SW480 (cell line): ENCODE data around the gene TCF7L2.

Experiments used
- DNase-seq: peaks from one replicate; pipeline ENCODE4 v3.0.0-alpha.2; 2016; ENCODE audit warnings: low spot score

TCF7L2 gene

DNA sequence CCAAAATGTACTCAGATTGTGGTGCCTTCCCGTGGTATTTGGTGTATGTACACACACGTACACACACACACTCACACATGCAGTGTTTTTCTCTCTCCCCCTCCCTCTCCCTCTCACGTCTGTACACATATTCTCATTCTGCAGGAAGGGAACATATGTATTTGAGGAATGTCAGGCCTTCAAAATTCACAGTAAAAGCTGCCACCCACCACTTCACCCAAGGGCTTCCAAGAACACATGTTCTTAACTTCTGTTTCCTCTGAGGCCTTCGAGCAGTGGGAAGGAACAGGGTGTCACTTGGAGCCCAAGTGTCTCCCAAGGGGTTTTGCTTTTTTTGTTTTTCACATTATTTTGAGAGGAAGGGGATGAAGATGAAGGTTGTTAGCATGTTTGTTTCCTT, 198.9 kb downstream of the TCF7L2 start:
- no peak for DNase-seq

DNA sequence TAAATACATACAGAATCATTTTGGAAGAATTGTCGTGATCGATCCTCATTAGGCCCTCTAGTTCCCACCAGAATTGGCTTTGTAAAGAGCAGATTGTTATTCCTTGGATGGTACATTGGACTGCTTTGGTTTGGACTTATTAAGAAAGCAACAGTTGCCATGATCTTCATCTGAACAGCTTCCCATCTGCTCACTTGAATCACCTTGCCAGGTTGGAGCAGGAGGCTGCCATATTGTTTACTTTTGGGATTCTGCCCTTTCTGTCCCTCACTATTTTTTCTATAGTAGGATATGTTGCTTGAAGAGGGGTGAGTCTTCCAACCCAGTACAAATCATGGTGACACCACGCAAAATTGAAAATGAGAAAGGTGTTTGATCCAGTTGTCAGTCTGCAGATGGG, 199.6 kb downstream of the TCF7L2 start:
- DNase-seq: no peak

DNA sequence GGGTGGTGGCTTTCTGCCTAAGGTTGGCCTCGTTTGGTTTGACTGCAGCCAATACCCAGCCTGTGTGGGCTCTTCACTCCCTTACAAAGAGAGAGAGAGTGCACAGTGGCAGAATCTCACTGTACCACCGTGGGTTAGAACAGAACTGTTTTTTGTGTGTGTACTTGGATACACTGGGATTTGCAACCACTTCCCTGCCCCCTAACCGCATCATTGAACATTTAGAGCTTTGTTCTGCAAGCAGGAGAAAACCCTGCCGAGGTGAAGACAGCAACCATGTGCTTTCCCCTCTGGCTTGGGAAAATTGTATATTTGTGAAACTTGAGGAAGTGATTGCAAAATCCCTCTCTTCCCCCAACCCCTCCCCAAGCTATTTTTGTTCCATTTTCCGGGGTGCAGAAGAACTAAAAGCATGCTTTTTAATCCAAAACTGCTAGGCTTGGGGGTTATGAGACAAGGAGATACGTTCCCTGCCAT, 201.2 kb downstream of the TCF7L2 start:
- DNase-seq: no peak

DNA sequence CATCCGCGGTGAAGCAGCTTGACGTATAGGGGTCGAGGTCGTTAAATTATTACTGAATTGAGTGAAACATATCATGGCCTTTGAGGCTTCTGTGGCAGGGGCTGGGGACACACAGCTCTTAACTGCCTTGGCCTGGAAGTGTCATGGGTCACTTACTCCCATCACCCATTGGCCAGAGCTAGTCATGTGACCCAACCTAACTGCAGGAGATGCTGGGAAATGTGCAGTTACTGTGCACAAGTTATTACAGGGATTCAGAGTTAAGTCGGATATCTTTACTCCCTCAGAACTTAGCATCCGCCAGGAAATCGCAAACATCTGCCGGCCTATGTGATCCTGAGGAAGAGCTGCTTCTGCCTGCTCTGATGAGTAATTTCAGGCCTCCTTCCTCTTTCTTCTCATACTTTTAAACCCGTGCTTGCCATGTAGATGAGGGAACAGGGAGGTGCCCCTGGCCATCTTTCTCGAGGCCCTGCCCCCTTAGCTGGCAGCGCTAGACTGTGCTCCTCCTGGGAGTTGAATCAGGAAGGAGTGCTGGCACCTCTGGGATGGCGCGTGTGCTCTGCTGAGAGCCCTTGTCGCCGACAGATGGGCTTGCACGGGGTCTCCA, 203.6 kb downstream of the TCF7L2 start:
- no peak for DNase-seq

DNA sequence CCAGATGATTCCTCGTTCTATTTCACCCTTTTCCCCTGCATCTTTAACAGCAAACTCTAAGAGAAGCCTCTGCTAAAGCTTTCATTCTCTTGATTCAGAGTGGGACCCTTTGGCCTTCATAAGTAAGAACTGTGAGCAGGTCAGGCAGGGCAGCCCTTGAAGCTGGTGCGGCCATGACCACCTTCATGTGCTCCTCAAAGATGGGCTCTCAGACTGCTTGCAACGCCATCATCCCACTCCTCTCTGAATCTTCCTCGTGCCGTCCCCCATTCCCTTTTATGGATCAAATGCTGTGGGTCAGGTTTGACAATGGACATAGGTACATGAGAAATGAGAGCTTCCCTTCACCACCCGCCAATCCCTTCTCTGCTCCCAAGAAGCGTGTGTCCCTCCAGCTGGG, 207.4 kb downstream of the TCF7L2 start:
- no peak for DNase-seq

DNA sequence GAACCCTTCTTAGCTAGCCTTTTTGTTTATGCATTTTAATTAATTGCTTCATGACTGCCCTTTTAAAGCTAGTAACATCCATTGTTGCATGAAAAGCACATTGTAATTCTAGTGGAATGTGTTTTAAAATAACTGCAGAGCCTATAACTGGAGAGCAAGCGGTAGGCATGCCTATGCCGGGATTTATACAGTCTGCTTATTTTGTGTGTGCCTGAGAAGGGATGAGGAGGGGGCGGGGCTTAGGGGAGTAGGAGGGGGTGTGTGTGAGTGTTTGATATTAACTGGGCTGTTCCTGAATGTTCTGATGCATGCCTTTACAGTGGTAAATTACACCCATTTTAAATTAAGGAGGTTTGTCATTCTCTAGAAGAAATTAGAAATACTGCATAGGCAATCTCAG, 208.1 kb downstream of the TCF7L2 start:
- DNase-seq: no peak

DNA sequence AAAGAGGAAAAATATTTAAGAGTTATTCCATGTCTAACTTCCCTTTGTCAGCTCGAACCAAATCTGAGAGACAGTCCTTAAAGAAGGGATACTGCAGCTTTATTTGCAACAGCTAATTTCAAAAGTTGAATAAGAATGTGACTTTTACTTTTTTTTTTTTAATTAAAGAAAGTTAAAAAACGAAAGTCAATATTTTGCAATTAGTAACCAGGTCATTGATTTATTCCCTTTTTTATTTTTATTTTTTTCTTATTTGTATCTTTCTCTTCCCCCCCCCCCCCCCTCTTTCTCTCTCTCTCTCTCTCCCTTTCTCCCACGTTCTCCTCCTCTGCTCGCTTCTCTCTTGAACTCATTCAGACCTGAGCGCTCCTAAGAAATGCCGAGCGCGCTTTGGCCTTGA, 209.5 kb downstream of the TCF7L2 start:
- no peak for DNase-seq

DNA sequence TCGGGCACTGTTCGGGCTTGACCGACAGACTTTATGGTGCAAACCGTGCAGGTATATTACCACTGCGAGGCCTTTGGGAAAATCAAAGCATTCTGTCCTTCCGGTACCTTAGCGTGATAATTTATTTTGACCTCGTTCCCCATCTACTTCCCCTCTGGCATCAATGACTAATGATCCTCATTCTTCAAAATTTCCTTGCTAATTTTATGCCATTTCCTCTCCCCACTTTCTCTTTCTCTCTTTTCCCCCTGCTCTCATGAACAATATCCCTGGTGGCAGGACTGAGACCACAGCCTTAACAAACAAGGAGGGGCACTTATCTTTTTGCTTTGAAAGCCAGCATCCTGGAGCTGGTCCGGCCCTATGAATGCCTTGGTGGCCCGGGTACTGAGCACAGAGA, 210.6 kb downstream of the TCF7L2 start:
- DNase-seq: no peak

DNA sequence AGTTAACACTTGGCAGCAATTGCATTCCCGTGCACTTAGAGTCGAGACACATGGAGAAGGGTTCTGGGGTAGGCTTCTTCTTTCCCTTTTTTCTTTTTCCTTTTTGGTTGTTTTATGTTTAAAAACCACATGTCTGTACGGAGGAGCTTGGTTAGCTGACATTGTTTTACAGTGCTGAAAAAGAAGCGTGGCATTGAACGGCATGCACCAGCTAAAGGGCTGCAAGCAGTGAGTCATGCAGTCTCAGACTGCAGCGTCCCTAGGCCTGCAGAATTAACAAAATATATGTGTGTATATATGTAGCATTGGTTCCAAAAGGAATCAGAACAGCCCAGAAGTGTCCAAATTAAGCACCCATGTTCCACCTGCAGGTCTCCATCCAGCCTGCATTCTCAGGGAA, 211.0 kb downstream of the TCF7L2 start:
- DNase-seq: no peak

DNA sequence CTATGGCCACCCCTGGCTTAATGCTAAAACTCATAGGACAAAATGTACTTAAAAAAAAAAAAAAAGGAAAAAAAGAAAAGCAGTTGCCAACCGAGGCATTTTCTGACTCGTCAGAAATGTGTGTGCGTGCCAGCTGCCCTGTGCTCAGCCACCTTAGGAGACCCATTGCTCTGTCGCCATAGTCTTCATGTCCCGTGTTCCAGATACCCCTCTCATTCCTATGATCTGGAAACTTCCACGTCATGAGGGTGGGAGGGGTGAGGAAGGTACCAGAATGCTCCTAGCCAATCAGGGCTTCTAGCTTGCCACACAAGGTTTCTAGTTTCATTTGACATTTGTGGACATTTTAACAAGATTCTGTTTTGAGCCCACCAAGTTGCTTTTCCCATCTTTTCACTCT, 212.9 kb downstream of the TCF7L2 start:
- DNase-seq: no peak

DNA sequence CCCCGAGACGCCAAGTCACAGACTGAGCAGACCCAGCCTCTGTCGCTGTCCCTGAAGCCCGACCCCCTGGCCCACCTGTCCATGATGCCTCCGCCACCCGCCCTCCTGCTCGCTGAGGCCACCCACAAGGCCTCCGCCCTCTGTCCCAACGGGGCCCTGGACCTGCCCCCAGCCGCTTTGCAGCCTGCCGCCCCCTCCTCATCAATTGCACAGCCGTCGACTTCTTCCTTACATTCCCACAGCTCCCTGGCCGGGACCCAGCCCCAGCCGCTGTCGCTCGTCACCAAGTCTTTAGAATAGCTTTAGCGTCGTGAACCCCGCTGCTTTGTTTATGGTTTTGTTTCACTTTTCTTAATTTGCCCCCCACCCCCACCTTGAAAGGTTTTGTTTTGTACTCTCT, 215.6 kb downstream of the TCF7L2 start:
- no peak for DNase-seq

DNA sequence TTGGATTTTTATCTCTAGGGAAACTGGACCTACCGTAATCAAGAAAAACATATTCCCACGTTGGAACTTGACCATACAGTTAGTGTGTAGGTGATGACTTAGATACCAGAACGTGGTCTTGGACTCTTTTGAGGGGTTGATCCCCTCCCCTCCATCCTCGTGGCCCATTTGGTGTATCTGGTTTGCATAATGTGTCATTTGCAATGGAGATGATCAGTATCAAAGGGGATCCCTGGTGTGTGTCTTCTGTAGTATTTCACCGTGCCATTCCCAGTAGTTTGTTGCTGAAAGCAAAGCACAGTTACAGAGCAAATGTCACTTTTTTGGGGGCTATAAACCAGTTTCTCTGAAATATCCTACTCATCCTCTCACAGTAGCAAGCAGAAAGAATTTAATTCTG, 217.7 kb downstream of the TCF7L2 start:
- DNase-seq: no peak

DNA sequence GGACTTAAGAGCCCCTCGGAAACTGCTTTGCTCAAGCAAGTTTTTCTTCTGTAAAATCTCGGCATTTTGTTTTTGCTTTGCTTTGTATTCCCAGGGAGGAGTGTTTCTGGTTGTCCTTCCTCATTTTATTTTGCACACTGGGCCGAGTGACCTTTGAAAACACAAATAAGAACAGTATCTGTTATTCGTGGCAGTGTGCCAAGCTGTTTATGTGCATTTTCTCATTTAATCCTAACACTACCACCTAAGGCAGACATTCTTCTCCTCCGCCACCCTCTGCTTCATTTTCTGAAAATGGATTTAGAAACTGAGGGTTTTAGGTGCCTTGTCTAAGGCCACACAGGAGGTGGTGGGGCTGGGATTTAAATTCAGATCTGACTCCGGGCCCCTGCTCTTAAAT, 218.5 kb downstream of the TCF7L2 start:
- no peak for DNase-seq

DNA sequence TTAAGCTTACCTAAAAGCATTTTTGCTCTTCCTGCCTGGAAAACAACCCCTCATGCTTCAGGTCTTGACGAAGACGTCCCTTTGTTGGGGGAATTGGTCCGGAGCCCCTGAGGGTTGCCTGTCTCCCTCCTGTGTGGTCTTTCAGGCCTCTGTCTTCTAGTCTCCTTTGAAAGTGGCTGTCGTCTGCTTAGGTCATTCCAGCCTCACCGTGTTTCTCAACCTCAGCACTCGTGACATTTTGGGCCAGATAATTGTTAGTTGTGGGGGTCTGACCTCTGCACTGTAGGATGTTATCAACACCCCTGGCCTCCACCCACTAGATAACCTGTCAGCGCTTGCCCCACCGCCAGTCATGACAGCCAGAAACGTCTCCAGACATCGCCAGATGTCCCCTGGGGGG, 219.1 kb downstream of the TCF7L2 start:
- DNase-seq: no peak

DNA sequence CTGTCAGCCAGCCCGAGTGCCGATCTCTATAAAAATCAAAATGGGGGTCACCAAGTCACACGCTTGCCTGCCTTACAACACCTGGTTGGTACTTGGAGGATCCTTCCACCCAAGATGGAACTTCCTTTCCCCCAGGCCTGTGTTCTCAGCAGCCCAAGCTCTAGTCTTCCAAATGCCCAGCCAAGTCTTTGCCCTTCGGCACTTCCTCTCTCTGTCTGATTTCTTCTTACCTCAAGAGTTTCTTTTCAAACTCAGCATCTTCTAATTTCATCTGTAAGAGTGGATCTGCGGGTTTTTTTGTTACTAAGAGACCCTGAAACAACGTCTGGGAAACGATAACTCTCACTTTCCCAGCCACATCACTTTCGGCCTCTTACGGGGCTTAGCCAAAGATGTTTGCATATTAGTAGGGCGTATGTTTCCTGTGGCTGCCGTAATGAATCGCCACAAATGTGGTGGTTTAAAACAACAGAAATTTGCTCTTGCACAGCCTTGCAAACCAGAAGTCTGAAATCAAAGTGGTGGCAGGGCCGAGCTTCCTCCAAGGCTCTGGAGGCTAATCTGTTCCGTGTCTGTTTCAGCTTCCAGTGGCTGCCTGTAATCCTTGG, 219.9 kb downstream of the TCF7L2 start:
- DNase-seq: no peak

DNA sequence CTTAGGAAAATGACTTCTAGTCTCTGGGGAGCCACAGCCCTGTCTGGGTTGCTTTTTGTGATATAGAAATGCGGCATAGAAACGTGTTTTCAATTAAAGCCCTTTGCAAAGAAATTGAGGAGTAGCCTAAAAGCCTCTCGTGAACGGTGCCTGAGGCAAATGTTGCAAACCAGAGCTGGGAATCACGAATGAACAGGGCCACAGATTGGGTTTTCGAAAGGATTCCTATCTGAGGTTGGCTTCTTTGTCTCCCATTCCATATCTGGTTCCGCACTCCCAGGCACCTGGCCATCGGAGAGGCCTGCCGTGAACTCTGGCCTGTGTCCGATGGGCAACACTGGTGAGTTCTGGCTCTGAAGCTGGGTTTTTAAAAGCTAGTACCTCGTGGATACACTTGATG, 221.6 kb downstream of the TCF7L2 start:
- DNase-seq: no peak

DNA sequence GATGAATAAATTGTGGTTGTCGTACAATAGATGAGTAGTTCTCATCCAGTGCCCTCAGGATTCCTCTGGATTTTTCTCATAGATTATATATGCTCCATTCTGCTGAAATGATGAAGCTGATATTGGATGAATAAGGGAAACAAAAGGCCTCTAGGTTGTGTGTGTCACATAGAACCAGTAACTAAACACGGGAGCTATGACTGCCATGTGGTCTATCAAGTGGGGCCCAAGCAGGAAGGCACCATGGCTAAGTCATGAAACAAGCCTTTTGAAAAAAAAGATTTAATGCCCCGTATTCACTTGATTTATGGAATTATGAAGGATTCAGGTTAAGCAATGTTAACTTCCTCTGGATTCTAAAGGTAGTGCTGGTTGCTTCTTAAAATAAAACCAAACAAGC, 225.1 kb downstream of the TCF7L2 start:
- no peak for DNase-seq

DNA sequence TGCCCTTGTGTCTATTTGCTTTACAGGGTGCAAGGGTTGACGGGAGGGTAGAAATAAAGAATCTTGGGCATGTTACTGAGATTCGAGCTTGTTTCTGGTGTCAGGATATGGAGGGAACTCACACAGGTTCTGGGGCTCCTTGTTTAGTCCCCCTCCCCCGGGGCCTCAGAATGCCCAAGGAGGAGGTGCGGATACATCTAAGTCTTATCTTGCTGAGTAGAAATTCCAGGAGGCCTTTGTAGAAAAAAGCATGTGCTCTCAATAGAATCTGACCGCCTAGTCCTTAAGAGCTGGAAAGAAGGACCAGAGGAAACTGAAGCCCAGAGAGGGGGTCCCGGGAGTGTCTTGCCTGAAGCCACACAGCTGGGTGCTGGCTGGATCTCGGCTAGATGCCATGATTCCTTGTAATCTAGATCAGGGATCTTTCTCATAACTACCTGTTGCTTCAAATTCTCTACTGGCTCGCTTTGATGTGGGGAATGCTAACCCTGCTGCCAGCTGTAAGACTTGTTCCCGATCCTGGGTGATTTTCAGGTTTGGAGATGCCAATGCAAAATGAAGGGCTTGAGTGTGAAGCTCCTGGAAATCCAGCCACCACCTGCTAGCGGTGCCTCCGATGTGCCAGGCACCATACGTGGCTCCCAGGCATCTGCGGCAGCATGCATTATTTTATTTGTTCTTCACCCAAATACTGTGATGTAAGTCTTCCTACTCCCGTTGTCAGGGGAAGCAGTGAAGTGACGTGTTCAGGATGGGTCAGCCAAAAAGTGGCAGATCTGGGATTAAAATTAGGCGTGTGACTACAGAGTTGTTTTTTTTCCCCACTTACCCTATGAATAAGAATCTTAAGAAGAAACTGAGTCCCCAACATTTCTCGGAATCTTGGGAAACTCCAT, 226.0 kb downstream of the TCF7L2 start:
- no peak for DNase-seq

DNA sequence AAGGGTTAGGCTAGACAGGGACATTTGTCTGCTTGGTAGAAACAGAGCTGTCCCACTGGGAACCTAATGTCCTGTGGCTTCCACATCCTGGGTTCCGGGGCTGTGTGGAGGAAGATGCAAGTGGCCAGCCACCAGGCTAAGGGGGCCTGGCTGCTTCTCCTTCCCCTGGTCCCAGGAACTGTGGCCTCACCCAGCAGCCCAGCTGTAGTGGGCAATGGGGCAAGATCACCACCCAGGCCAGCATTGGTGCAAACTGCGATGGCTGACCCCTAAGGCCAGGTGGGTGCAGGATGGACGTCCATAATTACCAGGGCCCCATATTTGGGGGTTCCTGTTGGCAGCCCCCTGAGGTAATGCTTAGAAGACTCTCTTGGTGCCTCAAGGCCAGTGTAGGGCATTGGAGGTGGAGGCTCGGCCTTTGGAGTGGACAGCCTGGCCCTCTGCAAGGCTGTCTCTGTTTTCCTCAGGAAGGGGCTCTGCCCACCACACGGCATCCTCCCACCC, 226.7 kb downstream of the TCF7L2 start:
- no peak for DNase-seq

DNA sequence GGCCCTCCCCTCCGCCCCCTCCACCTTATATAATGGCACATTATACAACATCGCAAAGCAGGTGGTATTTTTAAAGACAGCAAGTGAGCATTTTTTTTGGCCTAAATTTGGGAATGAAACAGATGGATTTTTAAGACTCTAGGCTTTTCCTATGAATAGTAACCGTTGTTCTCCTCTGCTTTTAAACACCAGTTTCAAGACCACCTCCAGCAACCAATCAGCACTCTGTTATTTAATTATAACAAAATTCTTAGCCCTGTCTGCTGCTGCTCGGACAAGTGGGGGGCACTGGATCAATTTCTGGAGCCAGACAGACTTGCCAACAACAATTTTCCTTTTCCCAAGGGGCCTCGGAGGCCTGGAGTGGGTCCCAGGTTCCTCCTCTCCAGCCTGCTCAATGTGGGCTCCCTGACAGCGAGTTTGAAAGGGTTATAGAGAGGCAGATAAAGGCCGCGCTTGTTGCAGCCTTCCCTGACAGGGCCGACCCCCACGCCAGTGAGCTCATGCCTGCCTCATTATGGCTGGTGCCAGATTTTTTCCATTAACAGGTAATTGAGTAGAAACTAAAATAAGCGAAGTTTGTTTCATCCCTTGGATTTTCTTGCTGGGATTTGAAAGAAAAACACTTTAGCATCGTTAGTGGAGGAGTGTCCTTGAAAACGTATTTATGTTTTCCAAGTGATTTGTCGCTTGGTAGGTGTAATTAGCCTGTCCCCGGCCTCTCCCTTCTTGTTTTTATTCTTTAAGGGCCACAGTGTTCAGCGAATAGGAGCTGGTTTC, 227.3 kb downstream of the TCF7L2 start:
- DNase-seq: no peak

DNA sequence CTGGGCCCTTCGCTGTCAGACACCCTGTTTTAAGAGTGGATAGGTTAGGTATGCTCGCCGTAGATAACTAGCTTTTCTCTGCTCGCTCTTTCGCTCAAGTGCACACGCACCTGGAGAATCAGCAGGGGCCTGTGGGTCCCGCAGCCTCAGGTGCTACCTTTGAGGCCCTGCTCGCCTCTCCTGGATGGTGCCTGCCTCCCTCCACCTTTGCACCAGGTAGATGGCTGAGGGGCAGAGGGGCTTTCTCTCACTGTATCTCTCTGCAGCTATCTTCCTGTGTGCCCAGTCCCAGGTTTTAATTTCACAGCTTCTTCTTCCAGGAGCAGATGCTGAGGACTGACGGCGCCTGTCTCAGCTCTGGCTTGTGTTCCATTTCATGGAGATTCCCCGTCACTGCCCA, 227.9 kb downstream of the TCF7L2 start:
- DNase-seq: no peak

DNA sequence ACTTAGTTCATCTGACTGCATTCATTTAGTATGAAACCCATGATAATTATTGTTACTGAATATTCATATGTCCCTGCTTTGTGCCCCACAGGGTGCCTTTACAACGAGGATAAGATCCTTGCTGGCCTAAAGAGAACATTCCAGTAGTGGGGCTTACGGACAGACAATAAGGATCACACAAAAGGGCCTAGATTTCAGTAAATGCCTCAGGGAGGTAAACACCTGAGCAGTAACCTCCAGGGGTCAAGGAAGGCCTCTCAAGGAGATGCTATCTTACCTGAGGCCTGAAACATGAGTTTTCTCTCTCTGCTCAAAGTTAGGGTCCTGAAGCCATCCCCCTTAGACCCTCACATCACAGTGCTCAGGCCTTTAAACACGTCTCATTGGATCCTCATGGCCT, 228.7 kb downstream of the TCF7L2 start:
- DNase-seq: no peak
